ENCODE data around the gene MED15. TPM values are rescaled to one million over a fixed set of nuclear protein-coding genes. Genes with fewer than 3 reads are reported as not detected.
"Not testable (repeated sequence)": the region's sequence is repeated elsewhere in the genome, so short reads cannot be mapped to it uniquely, and the experiment has no call there.

Gene MED15
- total and polyA plus RNA-seq, 9 donors = 15.3 to 52.4 (median 42.4) TPM

GRCh38 chr22:20588843-20589581 lies 81.6 kb downstream of the MED15 start:
- Histone ChIP-seq H3K27ac (ENCODE audit: low read length) (no peak overlapping the region), H3K9me3 (replicated peaks; ENCODE audit: control insufficient read depth, low read depth, low read length) (no peaks in the 10 kb centered on the region), H3K4me1 (ENCODE audit: control insufficient read depth, insufficient read depth, low read length) (peaks cover 12% of the 10 kb centered on the region), H3K27me3 (ENCODE audit: control insufficient read depth, insufficient read depth, low read length) (no peaks in the 10 kb centered on the region), H3K4me3 (ENCODE audit: low read length) (no peak overlapping the region), H3K36me3 (ENCODE audit: control insufficient read depth, insufficient read depth, low read length) (peaks cover 42% of the 10 kb centered on the region)
- WGBS (ENCODE audit: insufficient coverage) = 63% methylated on average over 12 of the region's 13 CpGs
- DNase-seq = no peak

GRCh38 chr22:20589614-20590476 lies 82.4 kb downstream of the MED15 start:
- H3K36me3 ChIP-seq (ENCODE audit: control insufficient read depth, insufficient read depth, low read length) = peaks cover 34% of the 10 kb centered on the region
- no peak for DNase-seq
- H3K4me3 ChIP-seq (ENCODE audit: low read length) = no peak overlapping the region
- no peaks in the 10 kb centered on the region for H3K9me3 ChIP-seq (replicated peaks; ENCODE audit: control insufficient read depth, low read depth, low read length)
- H3K27me3 ChIP-seq (ENCODE audit: control insufficient read depth, insufficient read depth, low read length) = no peaks in the 10 kb centered on the region
- H3K27ac ChIP-seq (ENCODE audit: low read length) = no peak overlapping the region
- WGBS (ENCODE audit: insufficient coverage) = 77% methylated on average over 10 of the region's 15 CpGs
- peaks cover 12% of the 10 kb centered on the region for H3K4me1 ChIP-seq (ENCODE audit: control insufficient read depth, insufficient read depth, low read length)

- Histone ChIP-seq H3K9me3 (replicated peaks; ENCODE audit: control insufficient read depth, low read depth, low read length) (no peaks in the 10 kb centered on the region), H3K4me1 (ENCODE audit: control insufficient read depth, insufficient read depth, low read length) (peaks cover 12% of the 10 kb centered on the region), H3K36me3 (ENCODE audit: control insufficient read depth, insufficient read depth, low read length) (peaks cover 25% of the 10 kb centered on the region), H3K27ac (ENCODE audit: low read length) (no peak overlapping the region), H3K27me3 (ENCODE audit: control insufficient read depth, insufficient read depth, low read length) (no peaks in the 10 kb centered on the region), H3K4me3 (ENCODE audit: low read length) (no peak overlapping the region)
- no peak for DNase-seq
- 72% methylated on average over 6 of the region's 9 CpGs for WGBS (ENCODE audit: insufficient coverage)
Observed at GRCh38 chr22:20590477-20591294, 83.3 kb downstream of the MED15 start.

GRCh38 chr22:20591295-20591645 lies 83.9 kb downstream of the MED15 start:
- no peak for DNase-seq
- H3K9me3 ChIP-seq (replicated peaks; ENCODE audit: control insufficient read depth, low read depth, low read length) = no peaks in the 10 kb centered on the region
- no peaks in the 10 kb centered on the region for H3K27me3 ChIP-seq (ENCODE audit: control insufficient read depth, insufficient read depth, low read length)
- peaks cover 12% of the 10 kb centered on the region for H3K4me1 ChIP-seq (ENCODE audit: control insufficient read depth, insufficient read depth, low read length)
- H3K4me3 ChIP-seq (ENCODE audit: low read length) = no peak overlapping the region
- WGBS (ENCODE audit: insufficient coverage) = 81% methylated on average over 9 of the region's 10 CpGs
- peaks cover 20% of the 10 kb centered on the region for H3K36me3 ChIP-seq (ENCODE audit: control insufficient read depth, insufficient read depth, low read length)
- H3K27ac ChIP-seq (ENCODE audit: low read length) = no peak overlapping the region

- Histone ChIP-seq H3K36me3 (ENCODE audit: control insufficient read depth, insufficient read depth, low read length) (peaks cover 15% of the 10 kb centered on the region), H3K27me3 (ENCODE audit: control insufficient read depth, insufficient read depth, low read length) (no peaks in the 10 kb centered on the region), H3K4me3 (ENCODE audit: low read length) (no peak overlapping the region), H3K9me3 (replicated peaks; ENCODE audit: control insufficient read depth, low read depth, low read length) (no peaks in the 10 kb centered on the region), H3K4me1 (ENCODE audit: control insufficient read depth, insufficient read depth, low read length) (peaks cover 12% of the 10 kb centered on the region), H3K27ac (ENCODE audit: low read length) (no peak overlapping the region)
- WGBS (ENCODE audit: insufficient coverage) = 36% methylated on average over 23 of the region's 28 CpGs
- DNase-seq = no peak
Observed at GRCh38 chr22:20591660-20592310, 84.4 kb downstream of the MED15 start.

- not testable (repeated sequence) for H3K9me3 ChIP-seq (replicated peaks; ENCODE audit: control insufficient read depth, low read depth, low read length); H3K27ac ChIP-seq (ENCODE audit: low read length); H3K4me1 ChIP-seq (ENCODE audit: control insufficient read depth, insufficient read depth, low read length); H3K4me3 ChIP-seq (ENCODE audit: low read length); H3K27me3 ChIP-seq (ENCODE audit: control insufficient read depth, insufficient read depth, low read length); H3K36me3 ChIP-seq (ENCODE audit: control insufficient read depth, insufficient read depth, low read length); DNase-seq
Observed at GRCh38 chr22:20594038-20594437, 86.6 kb downstream of the MED15 start.

- no CpG with 5 or more reads among the region's 4 CpGs for WGBS (ENCODE audit: insufficient coverage)
- not testable (repeated sequence) for DNase-seq; H3K27ac ChIP-seq (ENCODE audit: low read length); H3K4me1 ChIP-seq (ENCODE audit: control insufficient read depth, insufficient read depth, low read length); H3K9me3 ChIP-seq (replicated peaks; ENCODE audit: control insufficient read depth, low read depth, low read length); H3K27me3 ChIP-seq (ENCODE audit: control insufficient read depth, insufficient read depth, low read length); H3K4me3 ChIP-seq (ENCODE audit: low read length); H3K36me3 ChIP-seq (ENCODE audit: control insufficient read depth, insufficient read depth, low read length)
Observed at GRCh38 chr22:20594486-20594885, 87.1 kb downstream of the MED15 start.

GRCh38 chr22:20595461-20595860 lies 88.1 kb downstream of the MED15 start:
- WGBS (ENCODE audit: insufficient coverage) = no CpG with 5 or more reads among the region's 3 CpGs
- Histone ChIP-seq H3K27ac (ENCODE audit: low read length) (no peak overlapping the region), H3K4me1 (ENCODE audit: control insufficient read depth, insufficient read depth, low read length) (no peaks in the 10 kb centered on the region), H3K36me3 (ENCODE audit: control insufficient read depth, insufficient read depth, low read length) (no peaks in the 10 kb centered on the region), H3K27me3 (ENCODE audit: control insufficient read depth, insufficient read depth, low read length) (no peaks in the 10 kb centered on the region), H3K4me3 (ENCODE audit: low read length) (no peak overlapping the region), H3K9me3 (replicated peaks; ENCODE audit: control insufficient read depth, low read depth, low read length) (no peaks in the 10 kb centered on the region)
- DNase-seq = no peak

GRCh38 chr22:20599117-20599516 lies 91.7 kb downstream of the MED15 start:
- Histone ChIP-seq H3K27me3 (ENCODE audit: control insufficient read depth, insufficient read depth, low read length) (no peaks in the 10 kb centered on the region), H3K4me3 (ENCODE audit: low read length) (no peak overlapping the region), H3K36me3 (ENCODE audit: control insufficient read depth, insufficient read depth, low read length) (no peaks in the 10 kb centered on the region), H3K9me3 (replicated peaks; ENCODE audit: control insufficient read depth, low read depth, low read length) (no peaks in the 10 kb centered on the region), H3K27ac (ENCODE audit: low read length) (no peak overlapping the region), H3K4me1 (ENCODE audit: control insufficient read depth, insufficient read depth, low read length) (no peaks in the 10 kb centered on the region)
- DNase-seq = peak; percentile 41
- WGBS (ENCODE audit: insufficient coverage) = no CpG with 5 or more reads among the region's 5 CpGs

All from muscle of leg (tissue), 11 donors.